Skin epidermis (tissue), 12 donors: ENCODE results near the gene ITGA11.

Experiments used
- H3K27ac ChIP-seq, 21 experiments: fragments of 200-600 bp; sonication (generic) in 11 of 21; one replicate each; pipeline ENCODE4 v1.5.0; 2020; ENCODE audit warnings: mild to moderate bottlenecking in 3 of 21, inconsistent platforms in 2 of 21, moderate library complexity in 2 of 21
- H3K4me3 ChIP-seq, 7 experiments: fragments of 200-600 bp; sonication (generic) in 2 of 7; one replicate each; pipeline ENCODE4 v1.5.0; 2020; ENCODE audit warnings: inconsistent platforms in 2 of 7, mild to moderate bottlenecking in 2 of 7, moderate library complexity in 1 of 7

Gene ITGA11

GRCh38 chr15:68262514-68263356 is 169.2 kb downstream of the ITGA11 start:
- Histone ChIP-seq H3K4me3 (no peak overlapping the region), H3K27ac (no peak overlapping the region)

GRCh38 chr15:68261980-68262379 is 170.0 kb downstream of the ITGA11 start:
- H3K4me3 ChIP-seq, result no peak overlapping the region

GRCh38 chr15:68261241-68261640 is 170.7 kb downstream of the ITGA11 start:
- Histone ChIP-seq H3K27ac (no peak overlapping the region), H3K4me3 (no peak overlapping the region)

More at GRCh38 chr15:68261980-68262379, 170.0 kb downstream of the ITGA11 start:
- H3K27ac ChIP-seq, result no peak overlapping the region

GRCh38 chr15:68259883-68260282 is 172.1 kb downstream of the ITGA11 start:
- H3K4me3 ChIP-seq, result no peak overlapping the region
- H3K27ac ChIP-seq, result peak overlapping the region in 1 of 21 experiments; percentile 50

GRCh38 chr15:68258692-68259091 is 173.3 kb downstream of the ITGA11 start:
- Histone ChIP-seq H3K4me3 (no peak overlapping the region), H3K27ac (peak overlapping the region in 4 of 21 experiments; percentile 24 to 50 (median 30))

GRCh38 chr15:68256675-68257450 is 175.1 kb downstream of the ITGA11 start:
- Histone ChIP-seq H3K27ac (peak overlapping the region; percentile 66 to 97 (median 86)), H3K4me3 (peak overlapping the region; percentile 29 to 48 (median 35))

- H3K27ac ChIP-seq, result no peak overlapping the region
- H3K4me3 ChIP-seq, result no peak overlapping the region
These were observed 178.9 kb downstream of the ITGA11 start for GRCh38 chr15:68252925-68253534.

- H3K27ac ChIP-seq, result no peak overlapping the region
- H3K4me3 ChIP-seq, result no peak overlapping the region
These were observed 182.8 kb downstream of the ITGA11 start for GRCh38 chr15:68249058-68249713.
